Left hindlimb (tissue), 1 donor: ENCODE data around the gene SLC22A17.
A peak's percentile ranks its signal among the peaks of the same experiment; 100 is the strongest.

Source experiments
- DNase-seq: peaks from one replicate; pipeline ENCODE4 v3.0.0-alpha.2; 2018

Gene SLC22A17

DNA sequence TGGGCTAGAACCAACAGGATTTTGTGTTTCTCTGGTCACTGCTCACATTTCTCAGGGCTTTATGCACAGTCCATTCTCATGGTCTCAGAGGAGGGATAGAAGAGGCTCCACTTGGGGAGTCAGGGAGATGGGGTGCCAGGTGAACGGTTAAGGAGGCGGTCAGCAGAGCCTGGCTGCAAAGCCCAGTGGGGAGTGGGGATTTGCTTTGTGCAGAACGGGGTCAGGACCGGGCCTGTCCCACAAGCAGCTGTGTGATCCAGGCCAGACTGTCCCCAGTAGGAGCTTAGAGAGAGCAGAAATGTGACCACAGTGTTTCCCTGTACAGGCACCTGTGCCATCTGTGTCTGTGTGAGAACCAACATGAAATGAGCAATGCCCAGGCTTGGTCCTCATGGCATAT lies 28.3 kb upstream of the SLC22A17 start:
- DNase-seq = no peak

DNA sequence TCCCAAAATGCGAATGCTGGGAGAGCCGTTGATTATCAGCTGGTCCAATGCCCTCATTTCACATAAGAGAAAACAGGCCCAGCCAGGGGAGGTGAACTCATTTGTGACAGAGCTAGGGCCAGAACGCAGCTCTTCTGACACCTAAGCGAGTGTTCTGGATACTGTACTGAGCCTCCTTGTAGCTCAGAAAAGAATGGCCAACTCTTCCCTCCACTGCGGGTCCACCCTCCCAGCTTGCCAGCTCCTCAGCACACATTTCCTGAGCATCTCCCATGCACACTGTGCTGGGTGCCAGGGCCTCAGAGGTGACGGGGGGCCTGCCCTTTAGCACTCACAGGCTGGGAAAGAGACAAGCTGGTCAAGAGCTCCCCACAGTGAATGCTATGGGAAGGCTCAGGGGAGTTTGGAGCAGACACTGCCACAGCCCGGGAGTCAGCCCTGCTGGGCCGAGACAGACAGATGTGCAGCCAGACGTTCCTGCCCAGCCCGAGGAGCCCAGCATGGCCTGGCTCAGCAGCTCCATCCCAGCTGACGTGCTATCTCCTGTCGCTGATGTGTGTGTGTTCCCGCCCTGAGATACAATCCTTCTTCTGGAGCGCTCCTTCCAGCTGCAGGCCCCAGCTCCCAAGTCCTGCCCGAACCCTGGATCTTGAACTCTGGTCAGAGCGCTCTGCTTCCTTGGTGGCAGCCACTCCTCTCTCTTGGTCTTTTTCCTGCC lies 27.7 kb upstream of the SLC22A17 start:
- DNase-seq = no peak

GRCh38 chr14:23379366-23380196 lies 26.9 kb upstream of the SLC22A17 start:
- no peak for DNase-seq

DNA sequence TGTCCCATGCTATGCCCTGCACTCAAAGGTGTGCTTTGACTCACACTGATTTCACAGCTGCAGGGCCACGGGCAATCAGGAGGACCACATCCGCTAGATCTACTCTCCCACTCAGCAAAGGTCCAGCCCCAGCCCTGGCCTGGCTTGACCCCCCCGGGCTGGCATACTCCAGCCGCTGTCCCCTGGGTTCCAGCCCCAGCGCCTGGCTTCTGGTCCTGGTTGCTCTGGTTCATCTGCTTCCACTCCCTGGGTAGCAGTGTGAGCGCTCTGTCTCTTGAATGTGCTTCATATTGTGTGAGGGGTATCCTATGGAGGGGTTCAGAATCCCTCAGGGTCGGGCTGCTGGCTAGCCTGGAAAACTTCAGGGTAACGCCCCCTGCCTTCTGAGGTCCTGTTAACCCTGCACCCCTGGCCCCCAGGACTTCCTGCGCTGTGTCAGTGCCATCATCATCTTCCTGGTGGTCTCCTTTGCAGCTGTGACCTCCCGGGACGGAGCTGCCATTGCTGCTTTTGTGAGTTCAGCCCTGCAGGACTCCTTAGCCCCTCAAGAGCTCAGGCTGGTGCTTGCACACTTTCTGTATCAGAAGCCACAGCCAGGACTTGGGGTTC lies 26.0 kb upstream of the SLC22A17 start:
- no peak for DNase-seq

DNA sequence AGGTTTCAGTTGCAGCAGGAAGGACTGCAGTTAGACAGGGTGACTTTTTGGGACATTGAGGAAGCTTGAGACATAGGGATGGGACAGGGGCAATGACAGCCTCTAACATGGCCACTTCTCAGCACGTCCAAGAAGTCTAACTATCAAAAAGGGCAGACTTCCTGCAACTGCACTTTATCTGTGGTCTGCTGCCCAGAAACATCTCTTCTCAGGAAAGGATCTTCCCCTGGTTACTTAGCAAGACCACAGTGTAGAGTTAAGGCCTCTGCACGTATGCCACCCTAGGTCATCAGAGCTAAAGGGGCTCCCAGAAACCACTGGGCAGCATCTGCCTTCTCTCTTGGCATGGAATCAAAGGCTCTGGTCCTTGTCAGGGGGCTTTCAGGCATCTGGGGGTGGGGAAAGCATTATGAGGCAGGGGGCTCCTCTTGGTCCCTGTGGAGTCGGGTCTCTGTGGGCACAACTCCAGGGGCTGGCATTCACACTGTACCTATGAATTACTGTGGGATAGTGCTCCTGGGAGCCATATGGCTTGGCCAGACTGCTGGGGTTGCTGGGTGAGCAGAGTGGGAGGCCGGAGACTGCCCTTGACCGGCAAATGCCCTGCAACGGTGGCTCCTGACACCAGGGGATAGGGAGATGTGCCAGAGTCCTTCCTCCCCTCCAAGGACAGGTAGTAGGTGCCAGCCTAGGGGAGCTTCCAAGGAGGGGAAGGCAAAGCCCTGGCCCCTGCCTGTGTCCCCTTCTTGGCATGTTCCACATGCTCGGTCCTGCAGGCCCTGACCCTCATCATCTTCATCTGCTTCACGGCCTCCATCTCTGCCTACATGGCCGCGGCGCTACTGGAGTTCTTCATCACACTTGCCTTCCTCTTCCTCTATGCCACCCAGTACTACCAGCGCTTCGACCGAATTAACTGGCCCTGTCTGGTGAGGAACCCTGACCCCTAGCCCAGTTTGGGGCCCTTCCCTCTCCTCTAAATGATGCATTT lies 25.2 kb upstream of the SLC22A17 start:
- no peak for DNase-seq

GRCh38 chr14:23377198-23377550 lies 24.5 kb upstream of the SLC22A17 start:
- DNase-seq = no peak

GRCh38 chr14:23376482-23377197 lies 24.0 kb upstream of the SLC22A17 start, which contains the start of gene CMTM5:
Gene CMTM5 (plus strand): TSS chr14:23377046. CDS start chr14:23377252, 206 bp downstream.
- DNase-seq = peak; percentile 76

- DNase-seq = no peak
These were observed 23.0 kb upstream of the SLC22A17 start for GRCh38 chr14:23375527-23376251.

- no peak for DNase-seq
These were observed 20.4 kb upstream of the SLC22A17 start for GRCh38 chr14:23373041-23373440.

GRCh38 chr14:23372509-23372908 lies 19.8 kb upstream of the SLC22A17 start, which contains the start of gene IL25:
Gene IL25 (plus strand): TSS chr14:23372809.
- DNase-seq = no peak

DNA sequence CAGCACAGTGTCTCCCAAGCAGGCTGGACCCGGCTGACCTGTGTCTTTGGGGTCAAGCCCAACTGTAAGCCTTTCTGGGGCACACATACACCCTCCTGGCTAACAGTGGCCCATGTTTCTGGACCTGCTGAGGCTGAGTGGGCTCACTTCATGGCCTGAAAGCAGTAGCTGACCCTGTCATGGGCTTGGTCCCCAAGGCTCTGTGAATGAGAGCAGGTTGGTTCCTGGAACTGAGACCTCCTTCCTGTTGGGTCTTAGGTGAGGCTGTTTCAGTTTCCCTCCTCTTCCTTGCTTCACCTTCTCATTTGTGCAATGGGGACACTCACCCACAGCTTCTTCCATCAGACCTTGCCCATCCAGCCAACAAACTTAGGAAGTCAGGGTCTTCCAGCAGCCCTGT lies 19.2 kb upstream of the SLC22A17 start:
- DNase-seq = no peak

- DNase-seq = no peak
These were observed 17.5 kb upstream of the SLC22A17 start for GRCh38 chr14:23370221-23370620.

- DNase-seq = peak; percentile 92
These were observed 13.8 kb upstream of the SLC22A17 start for GRCh38 chr14:23366426-23366921.

GRCh38 chr14:23365732-23366425 lies 13.2 kb upstream of the SLC22A17 start:
- DNase-seq = no peak

GRCh38 chr14:23365036-23365731 lies 12.5 kb upstream of the SLC22A17 start, which contains the start of gene EFS:
Gene EFS (minus strand): TSS chr14:23365172. CDS start chr14:23365025, 147 bp downstream.
- DNase-seq = peak; percentile 85

- DNase-seq = peak; percentile 68
These were observed 11.7 kb upstream of the SLC22A17 start for GRCh38 chr14:23364164-23365035.

GRCh38 chr14:23362200-23362599 lies 9.5 kb upstream of the SLC22A17 start:
- no peak for DNase-seq

GRCh38 chr14:23361763-23362162 lies 9.1 kb upstream of the SLC22A17 start:
- no peak for DNase-seq
